Measurements from ENCODE around the gene AKIP1.
"Not testable (repeated sequence)": the region's sequence is repeated elsewhere in the genome, so short reads cannot be mapped to it uniquely, and the experiment has no call there.

The AKIP1 gene

GRCh38 chr11:8933931-8934330 lies 22.9 kb downstream of the AKIP1 start:
- H3K4me1 Mint-ChIP-seq, result peaks cover 6% of the 10 kb centered on the region
- H3K27ac Mint-ChIP-seq, result no peak overlapping the region
- H3K4me3 Mint-ChIP-seq, result no peak overlapping the region
- ATAC-seq, result no peak
- no peaks in the 10 kb centered on the region for H3K36me3 Mint-ChIP-seq
- no peaks in the 10 kb centered on the region for H3K9me3 Mint-ChIP-seq
- H3K27me3 Mint-ChIP-seq, result peaks cover 20% of the 10 kb centered on the region

GRCh38 chr11:8934742-8935488 lies 23.9 kb downstream of the AKIP1 start:
- peaks cover 6% of the 10 kb centered on the region for H3K4me1 Mint-ChIP-seq
- no peak overlapping the region for H3K27ac Mint-ChIP-seq
- peaks cover 20% of the 10 kb centered on the region for H3K27me3 Mint-ChIP-seq
- no peak for ATAC-seq
- no peaks in the 10 kb centered on the region for H3K9me3 Mint-ChIP-seq
- no peak overlapping the region for H3K4me3 Mint-ChIP-seq
- H3K36me3 Mint-ChIP-seq, result no peaks in the 10 kb centered on the region

GRCh38 chr11:8935789-8936188 lies 24.8 kb downstream of the AKIP1 start:
- not testable (repeated sequence) for H3K9me3 Mint-ChIP-seq, ATAC-seq

DNA sequence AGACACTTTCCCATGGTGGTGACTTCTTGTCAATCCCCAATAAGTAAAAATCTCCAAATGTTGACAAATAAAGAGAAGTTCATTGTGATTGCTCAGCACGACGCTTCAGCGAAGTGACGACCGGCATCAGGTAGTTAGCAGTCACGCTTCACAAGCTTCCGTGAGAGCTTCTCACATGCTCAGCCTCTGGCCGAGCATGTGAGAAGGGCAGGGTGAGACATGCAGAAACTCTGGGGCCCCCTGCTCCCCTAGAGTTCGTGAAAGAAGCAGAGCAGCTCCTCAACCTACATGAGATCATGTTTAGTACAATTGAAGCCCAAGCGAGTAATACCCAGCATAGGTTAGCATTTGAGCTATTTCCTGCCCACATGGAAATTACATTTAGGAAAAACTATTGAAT lies 26.2 kb downstream of the AKIP1 start:
- ATAC-seq, result peak; percentile 50
- H3K27ac Mint-ChIP-seq, result no peak overlapping the region
- H3K36me3 Mint-ChIP-seq, result no peaks in the 10 kb centered on the region
- H3K4me1 Mint-ChIP-seq, result peaks cover 6% of the 10 kb centered on the region
- peaks cover 15% of the 10 kb centered on the region for H3K27me3 Mint-ChIP-seq
- peak overlapping the region; percentile 56 for H3K4me3 Mint-ChIP-seq
- no peaks in the 10 kb centered on the region for H3K9me3 Mint-ChIP-seq

More at GRCh38 chr11:8935789-8936188, 24.8 kb downstream of the AKIP1 start:
- not testable (repeated sequence) for H3K4me1 Mint-ChIP-seq, H3K36me3 Mint-ChIP-seq, H3K27ac Mint-ChIP-seq, H3K4me3 Mint-ChIP-seq
- peaks cover 15% of the 10 kb centered on the region for H3K27me3 Mint-ChIP-seq

DNA sequence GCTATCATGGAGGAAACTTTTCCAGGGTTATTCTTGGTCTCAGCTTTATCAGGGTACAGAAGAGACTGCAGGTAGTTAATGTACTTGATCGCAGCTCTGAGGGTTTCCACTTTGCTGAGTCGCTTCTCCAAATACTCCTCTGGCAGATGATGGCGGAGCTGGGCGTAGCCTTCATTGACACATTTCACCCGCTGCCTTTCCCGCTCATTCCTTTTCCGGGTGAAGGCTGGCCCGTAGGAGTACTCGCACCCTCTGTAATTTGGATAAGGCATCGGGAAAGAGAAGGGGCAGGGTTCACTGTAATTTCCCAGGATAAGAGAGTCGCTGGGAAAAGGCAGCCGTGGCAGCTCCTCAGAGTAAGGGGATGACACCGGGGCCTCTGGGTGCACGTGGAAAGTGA lies 26.7 kb downstream of the AKIP1 start:
- Mint-ChIP-seq H3K9me3 (no peaks in the 10 kb centered on the region), H3K4me1 (peaks cover 6% of the 10 kb centered on the region), H3K36me3 (no peaks in the 10 kb centered on the region), H3K4me3 (no peak overlapping the region), H3K27ac (no peak overlapping the region), H3K27me3 (peaks cover 15% of the 10 kb centered on the region)
- no peak for ATAC-seq

DNA sequence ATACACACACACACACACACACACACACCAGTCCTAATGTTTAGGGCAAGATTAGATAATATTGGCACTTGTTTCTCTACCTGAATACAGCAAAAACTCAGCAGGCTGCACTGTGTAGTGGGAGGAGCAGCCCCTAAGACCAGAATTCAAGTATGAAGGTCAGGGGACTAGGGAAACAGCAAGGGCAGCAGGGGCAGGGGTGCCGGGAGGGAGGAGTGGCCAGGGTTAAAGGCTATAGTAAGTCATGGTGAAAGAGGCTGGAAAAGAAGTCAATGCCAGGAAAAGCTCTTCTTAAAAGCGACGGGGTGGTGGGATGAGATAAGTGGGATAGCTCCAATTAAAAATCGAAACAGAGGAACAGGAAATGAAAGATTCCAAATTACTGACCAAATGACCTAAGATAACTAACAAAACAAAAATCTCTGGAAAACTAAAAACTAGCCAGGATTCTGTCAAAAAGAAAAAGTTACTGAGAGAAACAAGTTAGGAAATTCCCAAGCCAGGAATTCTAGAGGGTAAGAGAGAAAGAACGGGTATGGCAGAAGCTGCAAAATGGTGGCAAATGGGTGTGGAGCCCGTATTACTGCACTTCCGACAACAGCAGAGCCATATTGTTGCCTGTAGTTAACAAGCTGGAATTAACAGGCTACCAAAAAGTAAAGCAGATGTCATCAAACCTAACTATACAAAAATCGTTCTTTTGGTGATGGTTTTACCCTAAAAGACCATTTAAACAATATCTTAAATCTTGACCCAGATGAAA lies 30.5 kb downstream of the AKIP1 start:
- peaks cover 6% of the 10 kb centered on the region for H3K4me1 Mint-ChIP-seq
- H3K27ac Mint-ChIP-seq, result no peak overlapping the region
- no peak for ATAC-seq
- H3K9me3 Mint-ChIP-seq, result no peaks in the 10 kb centered on the region
- peaks cover 15% of the 10 kb centered on the region for H3K27me3 Mint-ChIP-seq
- H3K36me3 Mint-ChIP-seq, result no peaks in the 10 kb centered on the region
- H3K4me3 Mint-ChIP-seq, result no peak overlapping the region

GRCh38 chr11:8942518-8943066 lies 31.6 kb downstream of the AKIP1 start, which contains the start of gene ASCL3:
Gene ASCL3, minus strand, starts transcription at chr11:8943016. Its CDS starts 4,855 bp downstream, at chr11:8938161.
- no peak within 1 kb of the TSS for H3K4me3 Mint-ChIP-seq
- no peak for ATAC-seq
- H3K27ac Mint-ChIP-seq, result no peak within 1 kb of the TSS
- H3K36me3 Mint-ChIP-seq, result peaks cover 9% of the 10 kb centered on the region
- H3K9me3 Mint-ChIP-seq, result no peaks in the 10 kb centered on the region
- no peaks in the 10 kb centered on the region for H3K4me1 Mint-ChIP-seq
- H3K27me3 Mint-ChIP-seq, result peaks cover 15% of the 10 kb centered on the region

DNA sequence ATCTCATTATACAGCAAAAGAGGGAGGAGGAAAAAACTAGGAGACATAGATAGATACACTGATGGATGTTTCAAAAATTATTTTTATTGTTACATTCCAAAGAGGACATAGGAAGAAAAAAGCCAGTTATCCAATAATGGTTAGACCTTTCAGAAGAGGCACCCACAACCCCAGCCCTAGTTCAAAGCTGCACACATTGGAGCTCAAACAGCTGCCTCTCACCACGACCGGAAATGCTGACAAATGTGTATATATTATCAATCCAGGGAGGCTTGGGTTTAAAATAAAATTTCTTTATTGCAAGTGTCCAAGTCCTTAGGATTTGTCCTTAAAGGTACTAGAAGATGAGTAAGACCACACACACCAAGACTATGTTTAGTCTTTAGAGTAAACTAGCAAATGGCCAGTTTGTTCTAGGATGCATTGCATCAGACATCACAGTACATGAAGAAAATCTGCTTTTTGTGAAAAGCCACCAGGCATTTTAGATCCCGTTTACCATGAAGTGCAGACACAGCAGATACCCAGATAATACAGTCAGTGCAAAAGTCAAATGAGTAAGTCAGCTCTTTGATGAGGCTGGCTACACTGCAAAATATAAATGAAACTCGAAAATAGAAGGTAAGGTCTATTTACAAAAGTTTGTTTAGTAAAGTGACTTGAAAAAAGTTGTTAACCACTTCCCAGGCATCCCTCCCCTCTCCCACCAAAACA lies 36.4 kb downstream of the AKIP1 start:
- no peak overlapping the region for H3K4me3 Mint-ChIP-seq
- ATAC-seq, result no peak
- no peaks in the 10 kb centered on the region for H3K9me3 Mint-ChIP-seq
- no peaks in the 10 kb centered on the region for H3K4me1 Mint-ChIP-seq
- H3K27me3 Mint-ChIP-seq, result no peaks in the 10 kb centered on the region
- peaks cover 41% of the 10 kb centered on the region for H3K36me3 Mint-ChIP-seq
- H3K27ac Mint-ChIP-seq, result no peak overlapping the region

GRCh38 chr11:8948886-8949285 lies 37.9 kb downstream of the AKIP1 start:
- H3K27ac Mint-ChIP-seq, result no peak overlapping the region
- no peaks in the 10 kb centered on the region for H3K9me3 Mint-ChIP-seq
- H3K4me3 Mint-ChIP-seq, result no peak overlapping the region
- H3K4me1 Mint-ChIP-seq, result no peaks in the 10 kb centered on the region
- H3K36me3 Mint-ChIP-seq, result peaks cover 52% of the 10 kb centered on the region
- H3K27me3 Mint-ChIP-seq, result no peaks in the 10 kb centered on the region
- no peak for ATAC-seq

DNA sequence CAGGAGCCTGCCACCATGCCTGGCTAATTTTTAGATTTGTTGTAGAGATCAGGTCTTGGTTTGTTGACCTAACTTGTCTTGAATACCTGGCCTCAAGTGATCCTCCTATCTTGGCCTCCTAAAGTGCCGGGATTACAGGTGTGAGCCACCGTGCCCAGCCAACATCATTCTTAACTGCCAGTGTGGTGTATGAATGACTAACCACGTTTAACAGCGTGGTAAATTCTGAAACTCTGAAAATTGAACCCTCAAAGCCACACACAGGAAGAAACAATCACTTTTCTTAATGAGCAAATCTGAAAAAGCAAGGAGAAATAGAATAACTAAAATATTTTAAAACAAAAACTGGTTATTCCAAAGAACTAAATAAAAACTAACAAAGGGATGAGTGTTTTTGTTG lies 45.9 kb downstream of the AKIP1 start:
- Mint-ChIP-seq H3K9me3 (no peaks in the 10 kb centered on the region), H3K4me1 (peaks cover 11% of the 10 kb centered on the region), H3K36me3 (peaks cover 41% of the 10 kb centered on the region), H3K27ac (no peak overlapping the region), H3K4me3 (no peak overlapping the region), H3K27me3 (no peaks in the 10 kb centered on the region)
- ATAC-seq, result no peak

GRCh38 chr11:8959546-8960166 lies 48.7 kb downstream of the AKIP1 start:
- Mint-ChIP-seq H3K4me3 (no peak overlapping the region), H3K27ac (no peak overlapping the region), H3K36me3 (peaks cover 19% of the 10 kb centered on the region), H3K4me1 (peaks cover 27% of the 10 kb centered on the region), H3K27me3 (no peaks in the 10 kb centered on the region), H3K9me3 (no peaks in the 10 kb centered on the region)
- ATAC-seq, result peak; percentile 31

DNA sequence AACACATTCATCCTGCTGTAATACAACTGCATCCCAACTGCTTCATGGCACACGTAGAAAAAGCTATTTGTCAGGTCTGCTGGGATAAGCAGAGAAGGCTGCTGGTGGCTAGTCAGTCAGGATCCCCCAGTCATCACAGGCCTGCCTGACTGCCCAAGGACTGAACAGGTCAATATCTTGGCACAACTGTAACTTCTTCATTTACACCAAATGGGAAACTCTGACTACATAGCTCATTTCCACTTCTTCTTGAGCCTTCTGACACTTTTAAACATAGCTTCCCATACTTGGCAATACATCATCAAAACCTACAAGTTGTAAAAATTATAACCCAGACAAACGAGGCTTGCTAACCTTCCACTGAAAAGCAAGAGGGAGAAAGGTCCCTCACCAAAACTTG lies 50.4 kb downstream of the AKIP1 start:
- Mint-ChIP-seq H3K27me3 (no peaks in the 10 kb centered on the region), H3K4me1 (peaks cover 27% of the 10 kb centered on the region), H3K9me3 (no peaks in the 10 kb centered on the region), H3K27ac (peak overlapping the region; percentile 18), H3K4me3 (no peak overlapping the region), H3K36me3 (peaks cover 5% of the 10 kb centered on the region)
- no peak for ATAC-seq

DNA sequence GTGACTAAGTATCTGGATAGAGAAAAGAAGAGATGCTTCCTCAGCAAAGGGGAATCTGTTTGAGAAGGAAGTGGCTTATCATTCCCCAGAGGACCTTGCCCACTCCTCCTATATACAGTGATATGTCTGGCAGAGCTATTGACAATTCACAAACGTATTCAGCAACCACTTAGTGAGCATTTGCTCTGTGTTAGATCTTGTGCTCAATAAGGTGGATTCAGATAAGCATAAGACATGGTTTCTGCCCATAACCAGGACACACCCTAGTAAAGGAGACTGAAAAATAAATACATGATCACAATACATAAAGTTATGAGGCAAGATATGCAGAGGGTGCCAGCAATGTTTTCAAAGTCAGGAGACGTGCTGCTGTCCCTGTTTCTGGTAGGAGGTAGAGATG lies 51.9 kb downstream of the AKIP1 start:
- ATAC-seq, result no peak
- no peaks in the 10 kb centered on the region for H3K9me3 Mint-ChIP-seq
- no peaks in the 10 kb centered on the region for H3K27me3 Mint-ChIP-seq
- peak overlapping the region; percentile 91 for H3K27ac Mint-ChIP-seq
- H3K4me3 Mint-ChIP-seq, result peak overlapping the region; percentile 60
- peaks cover 34% of the 10 kb centered on the region for H3K4me1 Mint-ChIP-seq
- peaks cover 5% of the 10 kb centered on the region for H3K36me3 Mint-ChIP-seq

DNA sequence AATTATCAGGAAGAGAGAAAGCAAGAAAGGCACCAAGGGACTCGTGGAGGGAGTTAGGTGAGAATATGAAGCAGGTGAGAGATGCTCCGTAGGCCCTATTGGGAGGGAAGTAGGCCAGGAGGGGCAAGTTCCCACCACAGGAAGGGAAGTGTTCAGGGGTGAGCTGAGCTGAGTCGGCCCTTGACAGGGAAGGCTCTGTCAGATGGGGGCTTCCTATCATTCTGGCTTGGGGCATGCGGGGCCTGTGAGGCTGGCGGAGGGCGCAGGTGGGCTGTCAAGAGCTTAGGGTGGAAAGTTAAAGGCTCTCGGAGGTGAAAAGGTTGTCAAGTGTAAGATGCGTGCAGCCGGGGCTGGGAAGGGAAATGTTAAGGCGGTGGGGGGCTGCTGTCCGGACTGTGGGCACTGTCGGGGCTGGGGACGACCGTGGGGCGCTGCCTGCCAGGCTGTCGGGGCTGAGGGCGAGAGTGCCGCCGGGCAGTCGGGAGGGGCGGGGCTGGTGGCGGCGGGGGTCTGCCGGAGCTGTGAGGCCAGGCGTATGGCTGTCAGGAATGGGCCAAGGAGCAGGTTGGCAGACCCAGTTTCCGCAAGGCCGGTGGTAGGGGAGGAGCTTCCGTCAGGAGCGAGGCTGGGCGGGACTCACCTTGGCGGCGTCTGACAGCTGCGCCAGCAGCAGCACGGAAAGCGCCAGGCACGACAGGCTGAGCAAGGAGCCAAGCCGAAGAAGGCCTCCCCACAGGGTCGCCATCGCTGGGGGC lies 52.8 kb downstream of the AKIP1 start:
- peak overlapping the region; percentile 91 for H3K27ac Mint-ChIP-seq
- ATAC-seq, result peak; percentile 86
- peaks cover 5% of the 10 kb centered on the region for H3K36me3 Mint-ChIP-seq
- H3K9me3 Mint-ChIP-seq, result no peaks in the 10 kb centered on the region
- H3K4me3 Mint-ChIP-seq, result peak overlapping the region; percentile 91
- peaks cover 34% of the 10 kb centered on the region for H3K4me1 Mint-ChIP-seq
- H3K27me3 Mint-ChIP-seq, result no peaks in the 10 kb centered on the region

Measured in stimulated activated memory B cell treated with anti-CD40 and anti-IgM and Interleukin-4, amounts not matched to agents 10 μg/mL and 1 μg/mL and 100 μg/mL, for 72 hours (primary cell).